K562 (cell line): ENCODE results near the gene ICAM3. TPM values are rescaled to one million over a fixed set of nuclear protein-coding genes. Genes with fewer than 3 reads are reported as not detected.

Experiments
- BDP1 ChIP-seq: IDR thresholded peaks from 3 replicates; pipeline ENCODE4 v1.6.1; 2011; ENCODE audit not compliant: insufficient read length, insufficient read depth
- CBX5 ChIP-seq: IDR thresholded peaks from 2 replicates; pipeline ENCODE4 v1.6.1; 2014; ENCODE audit warnings: low read depth, borderline replicate concordance
- ESRRB ChIP-seq: fragments of 250-450 bp; sonication (Bioruptor Pico); IDR thresholded peaks from 2 replicates; pipeline ENCODE4 v1.5.0; 2020; ENCODE audit warnings: mild to moderate bottlenecking, moderate library complexity, borderline replicate concordance
- ETV1 ChIP-seq: fragments of 450-650 bp; conservative IDR thresholded peaks from 2 replicates; pipeline ENCODE4 v1.6.1; 2016; ENCODE audit warnings: missing genetic modification characterization, control low read depth, low read depth, missing compliant biosample characterization
- FOXJ3 ChIP-seq: sonication (generic); formaldehyde crosslinking; IDR thresholded peaks from 2 replicates; pipeline ENCODE4 v1.4.0; 2020; ENCODE audit warnings: mild to moderate bottlenecking, missing genetic modification reagents
- GABPB1 ChIP-seq: sonication (generic); formaldehyde crosslinking; IDR thresholded peaks from 2 replicates; pipeline ENCODE4 v1.8.0; 2022; ENCODE audit warnings: mild to moderate bottlenecking, missing genetic modification reagents
- HCFC1 ChIP-seq: IDR thresholded peaks from 2 replicates; pipeline ENCODE4 v1.6.1; 2012; ENCODE audit warnings: low read depth, low read length, improper control_type of control experiment
- HNRNPLL ChIP-seq: fragments of 200-400 bp; formaldehyde crosslinking; IDR thresholded peaks from 2 replicates; pipeline ENCODE4 v1.6.1; 2017; ENCODE audit warnings: low read length, low read depth, mild to moderate bottlenecking; ENCODE audit not compliant: poor library complexity, severe bottlenecking
- LEF1 ChIP-seq: fragments of 450-650 bp; IDR thresholded peaks from 2 replicates; pipeline ENCODE4 v1.6.1; 2016; ENCODE audit warnings: mild to moderate bottlenecking
- NFXL1 ChIP-seq: fragments of 450-650 bp; formaldehyde crosslinking; IDR thresholded peaks from 2 replicates; pipeline ENCODE4 v1.4.0; 2021; ENCODE audit warnings: mild to moderate bottlenecking
- SIX5 ChIP-seq, 2 experiments: IDR thresholded peaks; 2 replicates each; pipeline ENCODE4 v1.6.1; 2011; ENCODE audit warnings: low read length in 2 of 2, borderline replicate concordance in 1 of 2, low read depth in 1 of 2, mild to moderate bottlenecking in 1 of 2, moderate library complexity in 1 of 2; ENCODE audit not compliant: insufficient read depth in 1 of 2
- TAF1 ChIP-seq: IDR thresholded peaks from 2 replicates; pipeline ENCODE4 v1.6.1; 2011; ENCODE audit warnings: mild to moderate bottlenecking, low read length, moderate library complexity; ENCODE audit not compliant: insufficient read depth, control insufficient read depth, severe bottlenecking; ENCODE audit errors: extremely low read depth
- TBL1XR1 ChIP-seq, 2 experiments: IDR thresholded peaks; 2 replicates each; pipeline ENCODE4 v1.6.1; 2012; ENCODE audit warnings: improper control_type of control experiment in 2 of 2, low read length in 2 of 2, mild to moderate bottlenecking in 1 of 2
- TCFL5 ChIP-seq: fragments of 250-450 bp; sonication (Bioruptor Pico); conservative IDR thresholded peaks from 2 replicates; pipeline ENCODE4 v1.6.1; 2021; ENCODE audit warnings: mild to moderate bottlenecking, moderate library complexity, matching md5 sums
- U2AF1 ChIP-seq: fragments of 200-400 bp; formaldehyde crosslinking; optimal IDR thresholded peaks from 2 replicates; pipeline ENCODE3; 2017; ENCODE audit warnings: mild to moderate bottlenecking, low read depth, low read length, moderate library complexity
- ZNF133 ChIP-seq: fragments of 250-450 bp; sonication (Bioruptor Pico); IDR thresholded peaks from 2 replicates; pipeline ENCODE4 v1.4.0; 2020; ENCODE audit warnings: mild to moderate bottlenecking
- polyA plus RNA-seq, 8 experiments: library from polyadenylated mRNA; depleted of rRNA in 4 of 8; stranded (reverse) in 5 of 8; unstranded in 3 of 8; fragments of >200 nt; fragmentation: Nextera tagmentation in 2 of 8; fragmentation: Illumina TruSeq in 1 of 8; extraction: Ambion mirVana in 2 of 8; extraction: Trizol in 1 of 8; gene quantifications; 2 replicates each; pipeline versions ENCODE4 v1.2.1 to v1.2.3, GENCODE V29; 2011 to 2014; ENCODE audit warnings: inconsistent platforms in 1 of 8, missing spikeins in 1 of 8
- total RNA-seq, 7 experiments: library from RNA; depleted of rRNA in 6 of 7; stranded (reverse); fragments of >200 nt in 6 of 7; fragmentation: Illumina TruSeq in 2 of 7; extraction: Trizol in 2 of 7; gene quantifications; 2 replicates each; pipeline versions ENCODE4 v1.2.1 to v1.2.3, GENCODE V29; 2011 to 2021; ENCODE audit warnings: low replicate concordance in 1 of 7
- TF ChIP-seq, protein P1 (sequence below): fragments of 450-650 bp; formaldehyde crosslinking; IDR thresholded peaks from 2 replicates; pipeline ENCODE4 v1.4.0; 2022; ENCODE audit warnings: missing genetic modification characterization
- TF ChIP-seq, protein P2 (sequence below): fragments of 250-450 bp; sonication (Bioruptor Pico); IDR thresholded peaks from 2 replicates; pipeline ENCODE4 v1.4.0; 2020; ENCODE audit warnings: borderline replicate concordance
- TF ChIP-seq, protein P3 (sequence below): sonication (generic); formaldehyde crosslinking; IDR thresholded peaks from 2 replicates; pipeline ENCODE4 v1.8.0; 2022; ENCODE audit warnings: mild to moderate bottlenecking, missing genetic modification reagents
- TF ChIP-seq, protein P4 (sequence below): fragments of 250-450 bp; sonication (Bioruptor Pico); IDR thresholded peaks from 2 replicates; pipeline ENCODE4 v1.8.0; 2022; ENCODE audit warnings: inconsistent platforms, mild to moderate bottlenecking, moderate library complexity, borderline replicate concordance
- TF ChIP-seq, protein P5 (sequence below): sonication (generic); formaldehyde crosslinking; IDR thresholded peaks from 2 replicates; pipeline ENCODE4 v1.8.0; 2022; ENCODE audit warnings: mild to moderate bottlenecking, missing genetic modification reagents

ICAM3 gene
- total and polyA plus RNA-seq, 9 of the 15 experiments (the other 6 are each of a cell fraction or from before 2014, with no cell fraction given) = 6.5 to 39.5 (median 24.2) TPM

DNA sequence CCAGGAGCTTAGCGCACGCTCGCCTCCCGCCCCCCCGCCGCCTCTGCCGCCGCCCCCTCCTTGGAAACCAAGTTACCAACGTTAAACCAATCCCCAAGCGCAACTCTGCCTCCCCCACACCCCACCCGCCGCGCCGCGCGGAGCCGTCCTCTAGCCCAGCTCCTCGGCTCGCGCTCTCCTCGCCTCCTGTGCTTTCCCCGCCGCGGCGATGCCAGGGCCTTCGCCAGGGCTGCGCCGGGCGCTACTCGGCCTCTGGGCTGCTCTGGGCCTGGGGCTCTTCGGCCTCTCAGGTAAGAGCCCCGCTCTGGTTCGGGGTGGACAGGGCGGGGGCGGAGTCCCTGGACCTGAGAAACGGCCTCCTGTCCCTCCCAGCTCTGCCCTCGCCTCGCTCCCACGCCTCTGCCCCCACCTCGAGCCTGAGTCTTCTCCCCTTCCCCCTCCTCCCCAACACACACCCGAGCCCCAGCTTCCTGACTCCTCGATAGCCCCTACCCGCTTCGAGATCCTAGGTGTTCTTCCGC, 49.5 kb downstream of the ICAM3 start, which contains the start of gene ICAM5 (continued):
- TF ChIP-seq U2AF1 (no peak), BDP1 (no peak), LEF1 (no peak), HCFC1 (no peak), ETV1 (tag) (no peak), HNRNPLL (no peak), ESRRB (CRISPR knock-in tag) (no peak), SIX5 (IDR thresholded peaks at IDR 0.05; ENCODE audit: borderline replicate concordance in 1 of 2, insufficient read depth in 1 of 2, low read depth in 1 of 2, low read length in 2 of 2) (no peak), FOXJ3 (CRISPR knock-in tag) (no peak), TAF1 (peak; percentile 56), ZNF133 (CRISPR knock-in tag) (no peak), CBX5 (no peak), NFXL1 (no peak), TBL1XR1 (IDR thresholded peaks at IDR 0.05; ENCODE audit: low read length in 2 of 2) (0 out of 4 replicates have a peak, but pooled peaks of 1 of the 2 experiments have one; percentile 44), GABPB1 (CRISPR knock-in tag) (peak; percentile 70; the same call in 1 of the 2 replicates), TCFL5 (CRISPR knock-in tag) (no peak)
- TF ChIP-seq, protein P1, sequence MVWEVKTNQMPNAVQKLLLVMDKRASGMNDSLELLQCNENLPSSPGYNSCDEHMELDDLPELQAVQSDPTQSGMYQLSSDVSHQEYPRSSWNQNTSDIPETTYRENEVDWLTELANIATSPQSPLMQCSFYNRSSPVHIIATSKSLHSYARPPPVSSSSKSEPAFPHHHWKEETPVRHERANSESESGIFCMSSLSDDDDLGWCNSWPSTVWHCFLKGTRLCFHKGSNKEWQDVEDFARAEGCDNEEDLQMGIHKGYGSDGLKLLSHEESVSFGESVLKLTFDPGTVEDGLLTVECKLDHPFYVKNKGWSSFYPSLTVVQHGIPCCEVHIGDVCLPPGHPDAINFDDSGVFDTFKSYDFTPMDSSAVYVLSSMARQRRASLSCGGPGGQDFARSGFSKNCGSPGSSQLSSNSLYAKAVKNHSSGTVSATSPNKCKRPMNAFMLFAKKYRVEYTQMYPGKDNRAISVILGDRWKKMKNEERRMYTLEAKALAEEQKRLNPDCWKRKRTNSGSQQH (CRISPR knock-in tag) = no peak
- TF ChIP-seq, protein P2, sequence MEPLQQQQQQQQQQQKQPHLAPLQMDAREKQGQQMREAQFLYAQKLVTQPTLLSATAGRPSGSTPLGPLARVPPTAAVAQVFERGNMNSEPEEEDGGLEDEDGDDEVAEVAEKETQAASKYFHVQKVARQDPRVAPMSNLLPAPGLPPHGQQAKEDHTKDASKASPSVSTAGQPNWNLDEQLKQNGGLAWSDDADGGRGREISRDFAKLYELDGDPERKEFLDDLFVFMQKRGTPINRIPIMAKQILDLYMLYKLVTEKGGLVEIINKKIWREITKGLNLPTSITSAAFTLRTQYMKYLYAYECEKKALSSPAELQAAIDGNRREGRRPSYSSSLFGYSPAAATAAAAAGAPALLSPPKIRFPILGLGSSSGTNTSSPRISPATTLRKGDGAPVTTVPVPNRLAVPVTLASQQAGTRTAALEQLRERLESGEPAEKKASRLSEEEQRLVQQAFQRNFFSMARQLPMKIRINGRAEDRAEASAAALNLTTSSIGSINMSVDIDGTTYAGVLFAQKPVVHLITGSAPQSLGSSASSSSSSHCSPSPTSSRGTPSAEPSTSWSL = no peak
- TF ChIP-seq, protein P3, sequence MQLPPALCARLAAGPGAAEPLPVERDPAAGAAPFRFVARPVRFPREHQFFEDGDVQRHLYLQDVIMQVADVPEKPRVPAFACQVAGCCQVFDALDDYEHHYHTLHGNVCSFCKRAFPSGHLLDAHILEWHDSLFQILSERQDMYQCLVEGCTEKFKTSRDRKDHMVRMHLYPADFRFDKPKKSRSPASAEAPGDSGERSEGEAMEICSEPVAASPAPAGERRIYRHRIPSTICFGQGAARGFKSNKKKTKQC (CRISPR knock-in tag) = no peak
- TF ChIP-seq, protein P4, sequence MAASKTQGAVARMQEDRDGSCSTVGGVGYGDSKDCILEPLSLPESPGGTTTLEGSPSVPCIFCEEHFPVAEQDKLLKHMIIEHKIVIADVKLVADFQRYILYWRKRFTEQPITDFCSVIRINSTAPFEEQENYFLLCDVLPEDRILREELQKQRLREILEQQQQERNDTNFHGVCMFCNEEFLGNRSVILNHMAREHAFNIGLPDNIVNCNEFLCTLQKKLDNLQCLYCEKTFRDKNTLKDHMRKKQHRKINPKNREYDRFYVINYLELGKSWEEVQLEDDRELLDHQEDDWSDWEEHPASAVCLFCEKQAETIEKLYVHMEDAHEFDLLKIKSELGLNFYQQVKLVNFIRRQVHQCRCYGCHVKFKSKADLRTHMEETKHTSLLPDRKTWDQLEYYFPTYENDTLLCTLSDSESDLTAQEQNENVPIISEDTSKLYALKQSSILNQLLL (CRISPR knock-in tag) = no peak
- TF ChIP-seq, protein P5, sequence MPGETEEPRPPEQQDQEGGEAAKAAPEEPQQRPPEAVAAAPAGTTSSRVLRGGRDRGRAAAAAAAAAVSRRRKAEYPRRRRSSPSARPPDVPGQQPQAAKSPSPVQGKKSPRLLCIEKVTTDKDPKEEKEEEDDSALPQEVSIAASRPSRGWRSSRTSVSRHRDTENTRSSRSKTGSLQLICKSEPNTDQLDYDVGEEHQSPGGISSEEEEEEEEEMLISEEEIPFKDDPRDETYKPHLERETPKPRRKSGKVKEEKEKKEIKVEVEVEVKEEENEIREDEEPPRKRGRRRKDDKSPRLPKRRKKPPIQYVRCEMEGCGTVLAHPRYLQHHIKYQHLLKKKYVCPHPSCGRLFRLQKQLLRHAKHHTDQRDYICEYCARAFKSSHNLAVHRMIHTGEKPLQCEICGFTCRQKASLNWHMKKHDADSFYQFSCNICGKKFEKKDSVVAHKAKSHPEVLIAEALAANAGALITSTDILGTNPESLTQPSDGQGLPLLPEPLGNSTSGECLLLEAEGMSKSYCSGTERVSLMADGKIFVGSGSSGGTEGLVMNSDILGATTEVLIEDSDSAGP = no peak
